Mucosa of descending colon (tissue), 3 donors: ENCODE results near the gene CCT7. TPM values are rescaled to one million over a fixed set of nuclear protein-coding genes. Genes with fewer than 3 reads are reported as not detected.

Source experiments
- ATAC-seq: fragments of 200-7000 bp; cut with Tn5 transposase; one replicate; pipeline ENCODE4 v1.9.1; 2020; ENCODE audit warnings: mild to moderate bottlenecking, moderate library complexity
- DNase-seq, 3 donors: peaks; one replicate each; pipeline ENCODE4 v3.0.0-alpha.2; 2020
- H3K36me3 ChIP-seq: fragments of 200-600 bp; one replicate; pipeline ENCODE4 v1.8.0; 2021; ENCODE audit warnings: low read depth, mild to moderate bottlenecking
- H3K4me1 ChIP-seq: fragments of 200-600 bp; one replicate; pipeline ENCODE4 v1.8.0; 2021; ENCODE audit warnings: low read depth, mild to moderate bottlenecking
- H3K4me3 ChIP-seq: fragments of 200-600 bp; one replicate; pipeline ENCODE4 v1.8.0; 2021; ENCODE audit warnings: mild to moderate bottlenecking
- H3K9me3 ChIP-seq: fragments of 200-600 bp; one replicate; pipeline ENCODE4 v1.8.0; 2021; ENCODE audit warnings: mild to moderate bottlenecking
- CTCF ChIP-seq: fragments of 200-600 bp; IDR thresholded peaks from one replicate; pipeline ENCODE4 v1.8.0; 2022; ENCODE audit warnings: antibody characterized with exemption, mild to moderate bottlenecking
- intact Hi-C, 2 donors: fragments of 100-400 bp; cut with DNase I in 1 of 2; cut with micrococcal nuclease in 1 of 2; formaldehyde crosslinking; loops; one replicate each; pipeline versions ENCODE4 v1.11.0 to v1.11.1; 2022; cut with DNase I, micrococcal nuclease
- total RNA-seq, 3 donors: library from RNA; stranded (reverse); fragmentation: NEBNext Ultra II Directional in 2 of 3; extraction: Animal tissue kit (Norgen Biotek cat#: 25700) in 2 of 3; gene quantifications; one replicate each; pipeline versions ENCODE4 v1.2.1 to v1.2.4, GENCODE V29; 2021 to 2023
- donor health status: DM: no; HTN: no; CAD: no; lungs with moderate emphysema.
- donor health status: DM: no; HTN: no; CAD: no.
- donor health status: DM: no; HTN: yes; CAD: no.

Gene CCT7
- total RNA-seq, 3 donors from 2014 or later = 132 to 207 (median 144) TPM

GRCh38 chr2:73246850-73247249, 12.7 kb downstream of the CCT7 start:
- no peak for TF ChIP-seq CTCF
- DNase-seq = no peak
- no peak for ATAC-seq
- Histone ChIP-seq H3K4me3 (no peak overlapping the region), H3K4me1 (no peaks in the 10 kb centered on the region), H3K36me3 (peaks cover 18% of the 10 kb centered on the region), H3K9me3 (no peaks in the 10 kb centered on the region)
- intact Hi-C loops = no loop called here

GRCh38 chr2:73249636-73250035, 15.5 kb downstream of the CCT7 start:
- no peak overlapping the region for H3K4me3 ChIP-seq
- intact Hi-C loops = no loop called here
- TF ChIP-seq CTCF = no peak
- no peaks in the 10 kb centered on the region for H3K4me1 ChIP-seq
- H3K36me3 ChIP-seq = peaks cover 18% of the 10 kb centered on the region
- ATAC-seq (no peak), DNase-seq (no peak)
- no peaks in the 10 kb centered on the region for H3K9me3 ChIP-seq

- Histone ChIP-seq H3K4me1 (no peaks in the 10 kb centered on the region), H3K36me3 (peaks cover 18% of the 10 kb centered on the region), H3K9me3 (no peaks in the 10 kb centered on the region), H3K4me3 (no peak overlapping the region)
- intact Hi-C loops = no loop called here
- no peak for ATAC-seq
- DNase-seq = no peak
- no peak for TF ChIP-seq CTCF
Observed at GRCh38 chr2:73250872-73251846, 17.1 kb downstream of the CCT7 start.

GRCh38 chr2:73252238-73253027, 18.3 kb downstream of the CCT7 start:
- intact Hi-C loops = no loop called here
- no peak overlapping the region for H3K4me3 ChIP-seq
- DNase-seq = no peak
- ATAC-seq = no peak
- TF ChIP-seq CTCF = no peak
- peaks cover 16% of the 10 kb centered on the region for H3K36me3 ChIP-seq
- no peaks in the 10 kb centered on the region for H3K9me3 ChIP-seq
- H3K4me1 ChIP-seq = no peaks in the 10 kb centered on the region

GRCh38 chr2:73253400-73253799, 19.3 kb downstream of the CCT7 start:
- Histone ChIP-seq H3K4me3 (no peak overlapping the region), H3K36me3 (peaks cover 9% of the 10 kb centered on the region), H3K9me3 (no peaks in the 10 kb centered on the region), H3K4me1 (no peaks in the 10 kb centered on the region)
- ATAC-seq = no peak
- DNase-seq = no peak
- TF ChIP-seq CTCF = no peak
- intact Hi-C loops = no loop called here
